GM21423 (cell line): ENCODE measurements around the gene VAMP5.
A peak's percentile ranks its signal among the peaks of the same experiment; 100 is the strongest.
"Not testable (repeated sequence)": the region's sequence is repeated elsewhere in the genome, so short reads cannot be mapped to it uniquely, and the experiment has no call there.

Experiments used
- ATAC-seq: cut with Tn5 transposase; IDR thresholded peaks from one replicate; pipeline ENCODE4 v1.9.1; 2021; ENCODE audit warnings: mild to moderate bottlenecking, moderate library complexity; ENCODE audit not compliant: unreplicated experiment

The VAMP5 gene

DNA sequence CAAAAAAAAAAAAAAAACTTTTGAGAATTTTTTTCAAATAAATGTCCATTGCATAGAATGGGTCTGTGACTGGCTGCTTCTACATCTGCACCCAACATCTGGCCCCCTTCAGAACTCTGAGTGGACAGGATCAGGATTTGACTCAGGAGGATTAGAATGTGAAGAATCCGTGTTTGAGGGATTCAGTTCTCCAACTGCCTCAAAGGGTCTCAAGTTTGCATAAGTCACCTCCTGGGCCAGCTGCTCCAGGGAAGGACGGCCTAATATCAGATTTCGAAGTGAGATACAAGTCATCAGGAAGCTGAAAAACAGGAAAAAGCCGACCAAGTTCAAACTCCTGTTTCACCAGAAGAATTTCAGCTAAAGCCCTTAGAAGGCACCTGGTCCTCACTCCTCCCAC is 34.4 kb upstream of the VAMP5 start:
- no peak for ATAC-seq

DNA sequence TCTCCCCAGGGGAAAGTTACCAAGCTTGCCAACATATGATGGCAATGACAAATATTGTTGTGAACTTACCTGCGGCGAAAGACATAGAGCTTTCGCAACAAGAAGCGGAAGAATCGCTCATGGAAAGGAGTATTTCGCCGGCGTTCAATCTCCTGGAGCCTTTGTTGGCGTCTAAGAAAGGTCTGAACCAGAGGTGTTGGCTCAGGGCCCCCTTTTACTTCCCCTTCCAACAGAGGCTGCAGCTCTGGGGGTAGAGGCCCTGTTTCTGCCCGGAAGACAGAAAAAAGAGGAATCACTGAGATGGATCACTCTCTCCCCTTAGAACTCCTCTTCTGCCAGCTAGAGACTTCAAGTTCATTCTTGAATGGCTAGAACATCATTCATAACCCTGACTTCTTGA is 33.7 kb upstream of the VAMP5 start:
- no peak for ATAC-seq

DNA sequence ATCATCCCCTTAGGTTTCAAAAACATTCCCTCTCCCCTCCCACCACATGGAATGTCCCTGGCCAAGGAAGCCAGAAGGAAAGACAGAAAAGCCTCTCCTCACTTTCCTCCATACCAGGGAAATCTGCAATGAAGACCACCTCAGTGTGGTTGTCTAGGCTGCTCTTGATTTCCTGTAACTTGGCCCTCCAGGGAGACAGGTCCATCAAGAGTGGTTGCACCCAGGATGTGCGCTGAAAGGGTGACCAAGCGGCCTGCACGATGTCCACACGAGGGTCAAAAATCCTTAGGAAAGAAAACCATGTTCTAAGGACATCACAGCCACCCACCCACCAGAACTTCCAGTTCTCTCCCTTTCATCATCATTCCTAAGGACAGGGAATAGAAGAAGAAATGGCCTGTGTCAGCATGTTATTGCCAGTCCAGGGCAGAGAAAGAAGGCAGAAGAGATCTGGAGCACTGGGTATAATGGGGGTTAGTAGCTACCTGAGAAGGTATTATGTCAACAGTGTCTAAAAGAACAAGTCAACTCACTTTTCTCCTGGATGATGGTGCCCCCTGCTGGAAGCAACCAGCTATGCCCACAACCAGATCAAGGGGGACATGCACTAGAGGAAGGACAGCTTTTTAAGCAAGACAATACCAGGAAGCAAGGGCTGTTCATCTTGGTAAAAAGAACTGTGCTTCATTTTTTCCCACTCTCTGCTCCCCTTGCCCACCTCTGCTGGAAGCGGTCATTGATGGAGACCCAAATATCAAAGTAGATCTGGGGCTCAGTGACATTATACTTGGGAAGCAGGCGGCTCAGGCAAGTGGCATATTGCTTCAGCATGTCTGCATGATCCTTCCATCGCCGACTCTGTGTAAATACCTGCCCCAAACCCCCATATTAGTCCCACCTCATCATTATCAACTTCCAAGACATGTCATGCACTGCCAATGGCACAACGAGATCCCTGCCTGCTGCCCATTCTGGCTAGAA is 32.2 kb upstream of the VAMP5 start:
- peak; percentile 67 for ATAC-seq

DNA sequence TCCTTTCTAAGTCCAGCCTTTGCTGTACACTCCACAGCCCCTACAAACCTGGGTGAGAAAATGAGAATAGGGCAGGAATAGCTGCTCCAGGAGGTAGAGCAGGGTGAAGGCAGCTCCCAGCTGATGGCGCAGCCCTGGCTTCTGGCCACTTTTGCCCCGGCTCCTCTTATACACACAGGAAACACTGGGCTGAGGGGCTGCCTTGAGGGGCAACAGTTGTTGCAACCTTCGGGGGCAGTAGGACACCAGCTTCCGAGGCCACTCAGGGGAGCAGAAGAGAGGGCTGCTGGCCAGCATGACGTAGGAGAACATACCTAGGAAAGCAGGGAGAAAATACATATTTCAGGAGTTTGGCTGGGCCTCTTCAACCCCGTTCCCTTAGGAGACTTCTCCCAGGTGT is 31.0 kb upstream of the VAMP5 start:
- no peak for ATAC-seq

DNA sequence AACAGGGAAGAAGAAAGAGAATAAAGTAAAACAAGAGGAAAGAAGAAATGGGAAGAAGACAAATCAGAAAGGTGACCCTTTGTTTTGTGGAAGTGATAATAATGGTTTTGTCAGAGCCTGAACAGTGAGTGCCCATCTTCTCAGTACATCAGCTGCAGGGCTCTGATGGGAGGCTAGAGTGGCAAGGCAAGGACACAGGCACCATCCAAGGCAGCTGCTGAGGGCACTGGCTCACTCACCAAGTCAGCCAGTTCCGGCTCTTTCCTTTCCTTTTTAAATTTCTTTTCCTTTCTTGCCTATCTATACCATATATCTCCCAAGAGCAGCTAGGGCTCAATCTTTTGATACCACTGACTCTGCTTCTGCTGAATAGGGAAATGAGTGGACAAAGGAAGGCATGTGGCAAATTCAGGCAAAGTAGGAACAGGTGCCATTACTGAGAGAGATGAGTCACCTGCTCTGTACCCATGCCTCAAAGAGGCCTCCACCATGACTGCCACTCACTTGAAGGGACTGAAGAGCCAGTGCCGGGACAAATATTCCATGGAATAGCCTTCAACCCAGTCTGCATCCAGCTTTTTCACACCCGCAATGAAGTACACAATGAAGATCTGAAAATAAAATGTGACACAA is 29.1 kb upstream of the VAMP5 start:
- ATAC-seq, result no peak

DNA sequence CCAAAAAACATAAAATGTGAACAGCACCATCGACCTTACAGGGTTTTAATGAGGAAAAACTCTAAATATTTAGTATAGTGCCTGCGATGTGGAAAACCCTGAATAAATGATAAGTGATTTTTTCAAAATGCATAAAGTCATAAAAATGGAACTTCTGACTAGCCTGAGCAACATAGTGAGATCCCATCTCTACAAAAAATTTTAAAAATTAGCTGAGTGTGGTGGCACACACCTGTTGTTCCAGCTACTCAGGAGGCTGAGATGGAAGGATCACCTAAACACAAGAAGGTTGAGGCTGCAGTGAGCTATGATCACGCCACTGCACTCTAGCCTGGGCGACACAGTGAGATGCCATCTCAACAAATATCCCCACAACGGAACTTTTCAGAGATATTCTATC is 27.1 kb upstream of the VAMP5 start:
- no peak for ATAC-seq

DNA sequence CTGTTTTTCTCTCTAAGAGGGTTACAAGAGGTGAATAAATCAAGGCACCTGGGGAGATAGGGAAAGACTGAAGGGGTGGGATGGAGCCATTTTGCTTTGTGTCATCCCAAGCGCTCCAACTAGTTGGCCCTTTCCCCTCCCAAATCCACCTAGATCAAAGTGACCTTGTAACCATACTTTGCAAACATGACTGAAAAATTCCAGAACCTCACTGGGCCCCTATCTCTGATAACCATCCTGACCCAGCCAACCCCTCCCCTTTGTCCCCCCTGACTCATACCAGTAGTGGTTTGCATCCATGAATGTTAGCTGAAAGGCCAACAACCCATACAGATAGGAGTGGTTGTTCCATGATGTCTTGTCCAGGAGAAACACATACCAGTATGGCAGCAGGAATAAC is 26.1 kb upstream of the VAMP5 start:
- no peak for ATAC-seq

DNA sequence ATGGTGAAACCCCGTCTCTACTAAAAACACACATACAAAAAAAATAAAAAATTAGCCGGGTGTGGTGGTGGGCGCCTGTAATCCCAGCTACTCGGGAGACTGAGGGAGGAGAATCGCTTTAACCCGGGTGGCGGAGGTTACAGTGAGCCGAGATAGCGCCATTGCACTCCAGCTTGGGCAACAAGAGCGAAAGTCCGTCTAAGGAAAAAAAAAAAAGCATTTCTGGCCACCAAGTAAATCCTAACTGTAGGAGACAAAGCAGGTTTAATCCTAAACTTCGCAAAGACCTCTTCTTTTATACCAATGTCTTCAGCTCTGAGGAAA is 23.9 kb upstream of the VAMP5 start:
- ATAC-seq, result not testable (repeated sequence)

DNA sequence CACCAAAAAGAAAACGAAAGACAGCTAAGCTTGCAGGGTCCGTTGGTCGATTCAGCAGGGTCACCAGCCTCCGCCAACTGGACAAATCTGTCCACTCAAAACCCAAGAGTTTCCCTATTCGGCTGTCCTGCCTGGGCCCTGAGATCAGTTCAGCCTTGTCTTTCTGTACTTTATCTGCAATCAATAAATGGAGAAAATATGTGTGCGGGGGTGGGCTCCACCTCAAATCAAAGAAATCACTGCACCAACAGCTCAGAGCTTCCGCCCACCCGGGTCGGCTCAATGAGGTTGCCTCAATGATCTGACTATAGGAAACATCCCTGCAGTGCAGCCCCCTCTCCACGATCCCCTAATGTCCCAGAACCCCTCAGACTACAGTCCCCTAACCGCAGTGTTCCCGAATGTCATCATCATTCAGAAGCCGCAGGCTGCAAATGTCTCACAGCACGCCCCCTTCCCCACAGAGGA is 23.4 kb upstream of the VAMP5 start:
- peak; percentile 1 for ATAC-seq

DNA sequence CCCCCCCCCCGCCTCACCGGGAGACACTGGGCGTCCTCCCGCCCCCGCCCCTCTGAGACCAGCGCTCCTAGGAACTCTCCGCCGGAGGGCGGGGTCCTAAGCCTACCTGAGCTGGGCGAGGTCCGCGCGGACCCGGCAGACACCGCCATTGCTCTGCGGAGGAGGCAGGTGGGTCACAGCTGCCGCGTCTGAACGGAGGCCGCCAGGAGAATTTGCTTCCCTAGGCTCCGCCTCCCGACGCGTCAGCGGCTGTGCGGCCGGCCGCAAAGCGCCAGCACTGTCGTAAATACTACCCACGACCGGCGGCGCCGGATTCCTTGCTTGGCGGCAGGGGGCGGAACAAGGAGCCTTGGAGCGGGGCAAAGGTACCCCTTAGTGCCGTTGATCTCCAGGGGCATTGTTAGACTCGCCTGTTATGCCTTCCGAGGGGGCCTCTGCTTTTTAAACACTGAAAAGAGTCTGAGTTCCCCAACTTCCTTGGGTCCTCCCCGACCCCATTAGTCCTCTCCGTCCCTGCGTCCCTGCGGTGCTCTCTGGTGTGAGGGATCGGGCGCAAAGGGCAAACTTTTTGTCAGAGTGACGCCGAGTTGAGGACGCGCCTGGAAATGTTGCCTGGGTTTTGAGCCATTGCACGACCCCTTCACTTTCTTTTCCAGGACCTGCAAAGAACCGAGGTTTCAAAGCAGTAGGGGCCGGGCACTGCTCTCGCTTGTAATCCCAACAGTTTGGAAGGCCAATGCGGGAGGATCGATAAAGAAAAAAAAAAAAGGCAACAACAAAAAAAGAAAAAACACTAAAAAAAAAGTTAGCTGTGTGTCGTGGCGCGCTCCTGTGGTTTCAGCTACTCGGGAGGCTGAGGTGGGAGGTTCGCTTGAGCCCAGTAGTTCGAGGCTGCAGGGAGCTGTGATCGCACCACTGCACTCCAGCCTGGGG is 22.7 kb upstream of the VAMP5 start, which contains the start of gene GGCX:
Gene GGCX, minus strand, starts transcription at position 214 of the 933 bp plus-strand sequence. Its CDS starts 65 bp downstream, at position 149.
- ATAC-seq, result peak; percentile 91

DNA sequence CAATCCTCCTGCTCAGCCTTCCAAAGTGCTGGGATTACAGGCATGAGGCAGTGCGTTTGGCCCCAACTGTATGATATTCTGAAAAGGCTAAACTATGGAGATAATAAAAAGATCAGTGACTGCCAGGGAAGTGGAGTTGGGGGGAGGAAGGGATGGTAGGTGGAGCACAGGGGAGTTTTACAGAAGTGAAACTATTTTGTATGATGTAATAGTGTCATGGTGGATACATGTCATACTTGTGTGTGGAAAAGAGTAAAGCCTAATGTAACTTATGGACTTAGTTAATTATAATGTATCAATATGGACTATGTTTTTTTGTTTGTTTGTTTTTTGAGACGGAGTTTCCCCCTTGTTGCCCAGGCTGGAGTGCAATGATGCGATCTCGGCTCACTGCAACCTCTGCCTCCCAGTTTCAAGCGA is 20.1 kb upstream of the VAMP5 start:
- ATAC-seq, result no peak

DNA sequence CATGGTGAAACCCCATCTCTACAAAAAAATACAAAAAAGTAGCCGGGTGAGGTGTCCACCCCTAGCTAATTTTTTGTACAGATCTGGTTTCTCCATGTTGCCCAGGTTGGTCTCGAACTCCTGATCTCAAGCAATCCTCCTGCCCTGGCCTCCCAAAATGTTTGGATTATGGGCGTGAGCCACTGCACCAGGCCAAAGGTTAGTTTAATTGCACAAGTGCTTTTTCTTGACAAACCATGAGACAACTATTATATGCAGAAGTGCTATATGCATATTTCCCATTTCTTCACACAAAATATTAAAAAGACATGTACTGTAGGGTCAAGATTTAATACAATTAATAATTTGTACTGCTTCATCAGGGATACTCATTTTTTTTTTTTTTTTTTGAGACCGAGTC is 18.0 kb upstream of the VAMP5 start:
- no peak for ATAC-seq

DNA sequence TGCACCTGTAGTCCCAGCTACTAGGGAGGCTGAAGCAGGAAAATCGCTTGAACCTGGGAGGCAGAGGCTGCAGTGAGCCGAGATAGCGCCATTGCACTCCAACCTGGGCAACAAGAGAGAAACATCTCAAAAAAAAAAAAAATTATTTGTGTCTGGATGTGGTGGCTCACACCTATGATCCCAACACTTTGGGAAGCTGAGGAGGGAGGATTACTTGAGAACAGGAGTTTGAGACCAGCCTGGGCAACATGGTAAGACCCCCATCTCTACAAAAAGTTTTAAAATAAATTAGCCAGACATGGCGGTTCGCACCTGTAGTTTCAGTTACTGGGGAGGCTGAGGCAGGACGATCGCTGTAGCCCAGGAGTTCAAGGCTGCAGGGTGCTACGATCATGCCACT is 8.5 kb upstream of the VAMP5 start:
- ATAC-seq, result no peak

DNA sequence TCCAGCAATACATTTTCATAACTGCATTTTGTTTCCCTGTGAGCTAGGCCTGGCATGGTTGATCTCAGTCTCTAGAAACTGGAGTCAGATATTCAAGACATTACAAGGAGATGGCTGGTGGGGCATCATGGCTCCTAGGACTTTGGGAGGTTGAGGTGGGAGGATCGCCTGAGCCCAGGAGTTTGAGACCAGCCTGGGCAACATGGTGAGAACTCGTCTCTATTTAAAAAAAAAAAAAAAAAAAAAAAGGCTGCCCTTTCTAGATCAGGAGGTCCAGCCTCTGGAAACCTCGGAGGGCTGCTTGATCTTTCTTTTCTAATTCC is 7.2 kb upstream of the VAMP5 start:
- ATAC-seq, result no peak

DNA sequence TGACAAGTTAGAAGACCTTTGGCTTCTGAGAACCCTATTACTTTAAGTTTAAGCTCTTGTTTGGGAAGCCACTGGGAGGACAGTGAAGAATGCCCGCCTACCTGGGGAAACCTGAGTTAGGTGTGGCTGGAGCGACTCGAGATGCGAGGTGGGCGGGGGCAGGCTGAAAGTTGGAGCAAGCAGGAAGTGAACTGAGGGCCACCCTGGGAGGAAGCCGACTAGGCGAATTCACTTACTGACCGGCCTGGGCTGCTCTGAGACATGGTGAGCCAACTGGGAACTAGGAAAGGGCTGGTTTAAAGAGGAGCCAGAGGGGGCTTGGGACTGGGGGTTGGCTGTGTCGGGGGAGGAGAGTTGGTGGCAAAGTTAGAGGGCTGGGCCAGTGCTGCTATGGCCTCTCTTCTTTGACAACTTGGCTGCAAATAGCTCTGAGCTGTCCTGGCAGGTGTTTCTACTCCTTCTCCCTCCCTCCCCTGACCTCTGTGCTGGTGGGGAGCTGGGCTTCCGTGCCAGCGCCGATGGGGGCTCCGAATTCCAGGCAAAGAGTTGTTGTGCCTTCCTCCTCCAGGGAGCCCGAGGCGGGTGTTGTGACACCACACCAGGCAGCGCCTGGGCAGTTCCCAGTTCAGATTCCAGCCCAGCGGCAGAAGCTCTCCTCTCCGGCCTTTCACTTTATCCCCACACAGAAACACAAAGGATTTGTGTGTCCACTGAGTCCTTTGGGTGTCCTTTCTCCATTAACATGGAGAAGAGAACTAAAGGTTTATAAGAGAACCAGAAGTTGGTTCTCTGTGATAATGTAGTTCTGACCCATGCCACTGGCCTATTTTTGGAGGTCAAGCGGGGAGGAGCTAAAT is 6.6 kb upstream of the VAMP5 start, which contains the start of gene VAMP8:
Gene VAMP8, plus strand, starts transcription at position 201 of the 857 bp plus-strand sequence. Its CDS starts 61 bp downstream, at position 262.
- ATAC-seq, result peak; percentile 58

DNA sequence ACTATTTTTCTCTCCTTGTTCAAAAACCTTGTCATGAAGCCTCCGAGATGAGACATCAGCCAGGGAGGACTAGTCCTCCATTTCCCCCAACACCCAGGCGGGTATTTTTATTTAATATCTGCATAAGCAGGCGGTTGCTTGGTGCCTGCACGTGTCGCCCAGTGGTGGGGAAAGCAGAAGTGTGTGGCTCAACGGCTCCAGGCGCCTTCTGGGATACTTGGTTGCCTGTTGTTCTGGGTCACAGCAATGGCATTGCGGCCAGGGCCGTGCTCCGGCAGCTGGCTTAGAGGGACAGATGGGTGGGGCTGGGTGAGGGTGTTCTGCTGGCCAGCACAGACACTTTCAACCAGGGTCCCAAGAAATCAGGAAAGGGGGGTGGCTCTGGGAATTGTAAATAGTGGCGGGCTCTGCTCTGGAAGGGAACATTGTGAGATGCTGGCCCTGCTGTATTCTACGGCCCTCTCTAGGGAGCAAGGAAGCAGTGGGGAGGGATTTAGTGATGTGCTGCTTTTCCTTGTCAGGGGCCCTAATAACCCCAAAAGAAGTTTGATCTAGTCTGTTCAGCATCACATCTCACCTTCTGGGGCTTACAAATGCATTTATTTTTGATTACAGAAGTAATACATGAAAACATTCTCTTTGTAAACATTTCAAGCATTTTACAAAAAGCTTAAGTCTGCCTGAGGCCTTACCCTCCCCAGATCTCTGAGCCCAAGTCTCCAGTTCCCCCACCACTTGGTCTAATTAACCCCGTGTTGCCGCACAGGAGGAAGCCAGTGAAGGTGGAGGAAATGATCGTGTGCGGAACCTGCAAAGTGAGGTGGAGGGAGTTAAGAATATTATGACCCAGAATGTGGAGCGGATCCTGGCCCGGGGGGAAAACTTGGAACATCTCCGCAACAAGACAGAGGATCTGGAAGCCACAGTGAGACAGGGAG is 5.7 kb upstream of the VAMP5 start:
- peak; percentile 37 for ATAC-seq

DNA sequence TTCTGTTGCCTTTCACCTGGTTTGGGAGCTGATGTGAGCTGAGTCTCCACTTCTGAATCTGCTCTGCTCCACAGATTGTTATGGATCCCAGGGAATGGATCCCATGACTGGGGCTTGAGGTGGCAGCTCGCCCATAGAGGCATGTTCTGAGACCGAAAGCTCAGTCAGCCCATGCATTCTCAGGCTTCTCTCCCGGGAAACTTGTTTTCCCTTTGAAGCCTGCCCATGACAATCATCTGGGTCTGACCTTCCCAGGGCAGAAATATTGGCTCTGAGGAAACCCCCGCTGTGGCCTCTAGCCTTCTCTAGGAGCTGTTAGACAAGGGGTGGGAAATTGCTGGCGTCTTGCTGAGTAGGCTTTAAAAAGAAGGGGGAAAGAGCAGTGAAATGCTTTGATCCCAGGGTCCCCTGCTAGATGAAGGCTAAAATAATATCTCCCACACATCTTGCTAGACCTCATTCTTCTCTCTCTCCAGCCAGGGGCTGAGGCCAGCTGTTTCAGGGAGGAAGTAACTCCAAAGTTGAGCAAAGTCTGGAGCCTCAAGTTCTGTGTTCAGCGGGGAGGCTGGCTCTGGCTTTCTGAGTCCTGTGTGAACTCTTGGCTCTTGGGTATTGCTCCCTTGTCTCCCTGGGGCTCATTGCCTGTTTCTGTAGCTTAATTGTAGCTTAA is 4.8 kb upstream of the VAMP5 start:
- no peak for ATAC-seq

DNA sequence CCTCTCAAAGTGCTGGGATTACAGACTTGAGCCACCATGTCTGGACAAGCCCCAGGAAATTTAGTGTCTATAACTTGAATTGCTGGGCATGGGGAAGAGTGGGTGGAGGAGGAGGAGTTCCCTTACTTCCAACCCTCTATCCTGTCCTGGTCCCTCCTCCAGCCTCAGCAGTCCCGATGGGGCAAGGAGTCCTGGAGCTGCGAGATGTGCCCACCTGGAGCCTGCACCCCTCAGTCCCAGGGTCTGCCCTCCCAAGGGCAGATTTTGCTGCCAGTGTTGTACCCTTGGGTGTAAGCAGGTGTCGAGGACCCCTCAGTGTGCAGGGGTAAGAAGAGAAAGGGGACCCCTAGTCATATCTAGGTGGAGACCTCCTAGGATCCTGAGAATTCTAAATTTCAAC is 4.0 kb upstream of the VAMP5 start:
- ATAC-seq, result no peak

DNA sequence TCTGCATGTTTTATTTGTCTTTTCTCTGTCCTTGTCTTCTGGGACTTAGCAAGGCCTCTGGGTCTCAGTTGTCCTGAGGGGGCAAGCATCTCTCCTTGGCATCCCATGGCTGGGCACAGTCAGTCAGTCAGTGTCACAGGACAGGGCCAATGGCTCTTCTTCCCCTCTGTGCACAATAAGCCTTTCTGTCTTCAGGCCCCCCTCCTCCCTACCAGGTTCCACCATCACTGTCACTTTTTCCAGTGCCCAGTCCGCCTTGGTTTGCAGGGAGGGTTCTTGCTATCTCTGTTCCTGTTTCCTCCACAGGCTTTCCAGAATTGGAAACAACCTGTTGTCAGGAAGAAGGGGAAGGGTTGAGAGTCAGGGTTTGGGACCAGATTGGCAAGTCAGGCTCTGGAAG is 1.7 kb upstream of the VAMP5 start:
- ATAC-seq, result no peak
